PC-9 (cell line): Measurements from ENCODE around the gene B9D1.

ENCODE experiments used
- EZH2 ChIP-seq: fragments of 200-600 bp; sonication (generic); IDR thresholded peaks from 2 replicates; pipeline ENCODE4 v1.8.0; 2017; ENCODE audit warnings: antibody characterized with exemption, low read depth
- TF ChIP-seq, protein P1 (sequence below): fragments of 200-600 bp; sonication (generic); conservative IDR thresholded peaks from 2 replicates; pipeline ENCODE4 v1.6.1; 2017; ENCODE audit warnings: mixed run types, antibody characterized with exemption, mild to moderate bottlenecking, moderate library complexity

GRCh38 chr17:19307521-19307920 lies 55.0 kb downstream of the B9D1 start:
- TF ChIP-seq, protein P1, sequence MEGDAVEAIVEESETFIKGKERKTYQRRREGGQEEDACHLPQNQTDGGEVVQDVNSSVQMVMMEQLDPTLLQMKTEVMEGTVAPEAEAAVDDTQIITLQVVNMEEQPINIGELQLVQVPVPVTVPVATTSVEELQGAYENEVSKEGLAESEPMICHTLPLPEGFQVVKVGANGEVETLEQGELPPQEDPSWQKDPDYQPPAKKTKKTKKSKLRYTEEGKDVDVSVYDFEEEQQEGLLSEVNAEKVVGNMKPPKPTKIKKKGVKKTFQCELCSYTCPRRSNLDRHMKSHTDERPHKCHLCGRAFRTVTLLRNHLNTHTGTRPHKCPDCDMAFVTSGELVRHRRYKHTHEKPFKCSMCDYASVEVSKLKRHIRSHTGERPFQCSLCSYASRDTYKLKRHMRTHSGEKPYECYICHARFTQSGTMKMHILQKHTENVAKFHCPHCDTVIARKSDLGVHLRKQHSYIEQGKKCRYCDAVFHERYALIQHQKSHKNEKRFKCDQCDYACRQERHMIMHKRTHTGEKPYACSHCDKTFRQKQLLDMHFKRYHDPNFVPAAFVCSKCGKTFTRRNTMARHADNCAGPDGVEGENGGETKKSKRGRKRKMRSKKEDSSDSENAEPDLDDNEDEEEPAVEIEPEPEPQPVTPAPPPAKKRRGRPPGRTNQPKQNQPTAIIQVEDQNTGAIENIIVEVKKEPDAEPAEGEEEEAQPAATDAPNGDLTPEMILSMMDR: no peak
- TF ChIP-seq EZH2: no peak
